ENCODE data around the gene SLC25A20. TPM values are rescaled to one million over a fixed set of nuclear protein-coding genes. Genes with fewer than 3 reads are reported as not detected.

The SLC25A20 gene
- total and polyA plus RNA-seq, 11 donors = 44.6 to 176 (median 65.7) TPM

GRCh38 chr3:48885753-48886152 lies 12.9 kb downstream of the SLC25A20 start:
- Histone ChIP-seq H3K4me1 (peaks cover 0 to 17% (median 4%) of the 10 kb centered on the region in 12 donors), H3K27me3 (no peaks in the 10 kb centered on the region), H3K9me3 (no peaks in the 10 kb centered on the region), H3K4me3 (no peak overlapping the region), H3K27ac (no peak overlapping the region), H3K36me3 (peaks cover 0 to 66% (median 33%) of the 10 kb centered on the region in 9 donors)
- intact Hi-C loops (cut with DNase I) = no loop called here
- no peak for ATAC-seq
- no peak for TF ChIP-seq POLR2A (IDR thresholded peaks at IDR 0.05)
- TF ChIP-seq CTCF (IDR thresholded peaks at IDR 0.05) = no peak
- no peak for DNase-seq

- ATAC-seq = peak; percentile 28 to 72 (median 62)
- intact Hi-C loops (cut with DNase I) = no loop called here
- TF ChIP-seq CTCF (IDR thresholded peaks at IDR 0.05) = no peak
- no peak for TF ChIP-seq POLR2A (IDR thresholded peaks at IDR 0.05)
- Histone ChIP-seq H3K27me3 (no peaks in the 10 kb centered on the region), H3K36me3 (peaks cover 0 to 72% (median 52%) of the 10 kb centered on the region in 9 donors), H3K4me1 (peaks cover 0 to 18% (median 6%) of the 10 kb centered on the region in 12 donors), H3K9me3 (no peaks in the 10 kb centered on the region), H3K27ac (peak overlapping the region in 7 of 12 donors; percentile 0 to 49 (median 23)), H3K4me3 (no peak overlapping the region)
- WGBS, 4 donors = 57 to 69% (median 66%) methylated on average over 2 to 5 of the region's 5 CpGs
- peak in 1 of 5 donors; percentile 35 for DNase-seq
These were observed 17.0 kb downstream of the SLC25A20 start for GRCh38 chr3:48881652-48882114.

- H3K4me1 ChIP-seq = peaks cover 0 to 18% (median 6%) of the 10 kb centered on the region in 12 donors
- intact Hi-C loops (cut with DNase I) = no loop called here
- peak; percentile 37 to 76 (median 62) for ATAC-seq
- WGBS, 4 donors = 43 to 51% (median 47%) methylated on average over 1 to 3 of the region's 3 CpGs
- TF ChIP-seq POLR2A (IDR thresholded peaks at IDR 0.05) = no peak
- TF ChIP-seq CTCF (IDR thresholded peaks at IDR 0.05) = no peak
- H3K4me3 ChIP-seq = no peak overlapping the region
- no peaks in the 10 kb centered on the region for H3K27me3 ChIP-seq
- peak in 4 of 5 donors; percentile 18 to 55 (median 37) for DNase-seq
- H3K36me3 ChIP-seq = peaks cover 0 to 71% (median 52%) of the 10 kb centered on the region in 9 donors
- no peaks in the 10 kb centered on the region for H3K9me3 ChIP-seq
- peak overlapping the region in 6 of 12 donors; percentile 0 to 49 (median 22) for H3K27ac ChIP-seq
These were observed 17.7 kb downstream of the SLC25A20 start for GRCh38 chr3:48881006-48881405.

GRCh38 chr3:48879994-48880377 lies 18.7 kb downstream of the SLC25A20 start:
- Histone ChIP-seq H3K4me1 (peaks cover 0 to 18% (median 6%) of the 10 kb centered on the region in 12 donors), H3K27me3 (no peaks in the 10 kb centered on the region), H3K9me3 (no peaks in the 10 kb centered on the region), H3K36me3 (peaks cover 0 to 72% (median 52%) of the 10 kb centered on the region in 9 donors), H3K27ac (no peak overlapping the region), H3K4me3 (no peak overlapping the region)
- ATAC-seq (no peak), DNase-seq (no peak)
- intact Hi-C loops (cut with DNase I) = loop anchor here in 2 of 10 donors (10.0 kb wide), 2 partner anchors 75 to 85 kb away; no protein-coding TSS in a partner anchor
- TF ChIP-seq POLR2A (IDR thresholded peaks at IDR 0.05) (no peak), CTCF (IDR thresholded peaks at IDR 0.05) (no peak)
- 88 to 93% (median 91%) methylated on average over 6 of the region's 6 CpGs for WGBS, 4 donors

Data from heart left ventricle (tissue), 16 donors.